ENCODE data around the gene NPR2.

The NPR2 gene

DNA sequence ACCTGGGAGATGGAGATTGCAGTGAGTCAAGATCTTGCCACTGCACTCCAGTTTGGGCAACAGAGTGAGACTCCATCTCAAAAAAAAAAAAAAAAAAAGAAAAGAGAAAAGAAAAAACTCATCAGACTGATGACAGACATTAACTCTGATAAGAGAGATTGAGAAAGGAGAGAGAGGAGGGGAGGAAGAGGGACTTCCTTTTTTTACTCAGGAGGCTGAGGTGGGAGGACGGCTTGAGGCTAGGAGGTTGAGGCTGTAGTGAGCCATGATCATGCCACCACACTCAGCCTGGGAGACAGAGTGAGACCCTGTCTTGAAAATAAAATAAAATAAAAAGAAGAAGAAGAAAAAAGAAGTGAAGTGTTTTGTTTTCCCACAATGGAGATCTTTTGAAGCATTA, 27.6 kb upstream of the NPR2 start:
- Histone ChIP-seq H3K36me3 (ENCODE audit: control insufficient read depth, insufficient read depth, low read length) (no peaks in the 10 kb centered on the region), H3K4me1 (ENCODE audit: control insufficient read depth, insufficient read depth, low read length, poor library complexity, severe bottlenecking) (no peaks in the 10 kb centered on the region), H3K4me3 (ENCODE audit: extremely low read depth, insufficient read depth, low read length, poor library complexity, severe bottlenecking) (no peak overlapping the region), H3K9me3 (ENCODE audit: control insufficient read depth, low read length) (no peaks in the 10 kb centered on the region), H3K27ac (ENCODE audit: low read depth, low read length, severe bottlenecking) (no peak overlapping the region)
- 100% methylated on average over 1 of the region's 1 CpG for WGBS, 2 experiments (ENCODE audit: insufficient coverage in 2 of 2)

GRCh38 chr9:35766997-35767396, 24.4 kb upstream of the NPR2 start:
- no peak overlapping the region for H3K4me3 ChIP-seq (ENCODE audit: extremely low read depth, insufficient read depth, low read length, poor library complexity, severe bottlenecking)
- H3K9me3 ChIP-seq (ENCODE audit: control insufficient read depth, low read length): no peaks in the 10 kb centered on the region
- no peaks in the 10 kb centered on the region for H3K36me3 ChIP-seq (ENCODE audit: control insufficient read depth, insufficient read depth, low read length)
- no peak overlapping the region for H3K27ac ChIP-seq (ENCODE audit: low read depth, low read length, severe bottlenecking)
- 100% methylated on average over 1 of the region's 2 CpGs for WGBS, 2 experiments (ENCODE audit: insufficient coverage in 2 of 2)
- H3K4me1 ChIP-seq (ENCODE audit: control insufficient read depth, insufficient read depth, low read length, poor library complexity, severe bottlenecking): no peaks in the 10 kb centered on the region

- WGBS, 2 experiments (ENCODE audit: insufficient coverage in 2 of 2): no CpG with 5 or more reads among the region's 1 CpG
- Histone ChIP-seq H3K27ac (ENCODE audit: low read depth, low read length, severe bottlenecking) (no peak overlapping the region), H3K9me3 (ENCODE audit: control insufficient read depth, low read length) (no peaks in the 10 kb centered on the region), H3K36me3 (ENCODE audit: control insufficient read depth, insufficient read depth, low read length) (no peaks in the 10 kb centered on the region), H3K4me3 (ENCODE audit: extremely low read depth, insufficient read depth, low read length, poor library complexity, severe bottlenecking) (no peak overlapping the region), H3K4me1 (ENCODE audit: control insufficient read depth, insufficient read depth, low read length, poor library complexity, severe bottlenecking) (no peaks in the 10 kb centered on the region)
Observed at GRCh38 chr9:35767458-35767857, 23.9 kb upstream of the NPR2 start.

- Histone ChIP-seq H3K27ac (ENCODE audit: low read depth, low read length, severe bottlenecking) (no peak overlapping the region), H3K4me3 (ENCODE audit: extremely low read depth, insufficient read depth, low read length, poor library complexity, severe bottlenecking) (no peak overlapping the region), H3K4me1 (ENCODE audit: control insufficient read depth, insufficient read depth, low read length, poor library complexity, severe bottlenecking) (no peaks in the 10 kb centered on the region), H3K36me3 (ENCODE audit: control insufficient read depth, insufficient read depth, low read length) (no peaks in the 10 kb centered on the region), H3K9me3 (ENCODE audit: control insufficient read depth, low read length) (no peaks in the 10 kb centered on the region)
- WGBS, 2 experiments (ENCODE audit: insufficient coverage in 2 of 2): 89 to 100% methylated on average over 1 of the region's 1 CpG
Observed at GRCh38 chr9:35769763-35770162, 21.6 kb upstream of the NPR2 start.

DNA sequence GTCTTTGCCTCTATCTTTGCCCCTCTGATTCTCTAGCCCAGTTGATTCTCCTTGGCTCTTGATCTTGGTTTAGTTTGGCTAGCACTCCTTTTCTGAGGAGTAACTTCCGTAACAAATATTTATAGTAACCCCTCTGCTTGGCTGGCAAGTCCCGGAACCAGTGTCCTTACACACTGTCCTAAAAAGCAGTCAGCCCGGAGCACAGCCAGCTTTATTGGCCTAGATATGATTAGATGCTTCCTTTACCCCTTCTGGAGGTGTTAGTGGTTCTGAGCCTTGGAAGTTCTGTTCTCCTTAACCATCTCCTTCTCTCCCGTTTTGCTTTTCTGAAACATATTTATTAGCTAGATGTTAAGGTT, 20.3 kb upstream of the NPR2 start:
- Histone ChIP-seq H3K4me3 (ENCODE audit: extremely low read depth, insufficient read depth, low read length, poor library complexity, severe bottlenecking) (no peak overlapping the region), H3K36me3 (ENCODE audit: control insufficient read depth, insufficient read depth, low read length) (no peaks in the 10 kb centered on the region), H3K27ac (ENCODE audit: low read depth, low read length, severe bottlenecking) (no peak overlapping the region), H3K4me1 (ENCODE audit: control insufficient read depth, insufficient read depth, low read length, poor library complexity, severe bottlenecking) (no peaks in the 10 kb centered on the region), H3K9me3 (ENCODE audit: control insufficient read depth, low read length) (no peaks in the 10 kb centered on the region)
- 75% methylated on average over 1 of the region's 4 CpGs; no CpG with 5 or more reads in 1 of the 2 experiments for WGBS, 2 experiments (ENCODE audit: insufficient coverage in 2 of 2)

- H3K36me3 ChIP-seq (ENCODE audit: control insufficient read depth, insufficient read depth, low read length): no peaks in the 10 kb centered on the region
- no CpG with 5 or more reads among the region's 1 CpG for WGBS, 2 experiments (ENCODE audit: insufficient coverage in 2 of 2)
- no peaks in the 10 kb centered on the region for H3K9me3 ChIP-seq (ENCODE audit: control insufficient read depth, low read length)
- H3K4me3 ChIP-seq (ENCODE audit: extremely low read depth, insufficient read depth, low read length, poor library complexity, severe bottlenecking): no peak overlapping the region
- H3K4me1 ChIP-seq (ENCODE audit: control insufficient read depth, insufficient read depth, low read length, poor library complexity, severe bottlenecking): no peaks in the 10 kb centered on the region
- no peak overlapping the region for H3K27ac ChIP-seq (ENCODE audit: low read depth, low read length, severe bottlenecking)
Observed at GRCh38 chr9:35771534-35771933, 19.9 kb upstream of the NPR2 start.

- Histone ChIP-seq H3K9me3 (ENCODE audit: control insufficient read depth, low read length) (no peaks in the 10 kb centered on the region), H3K36me3 (ENCODE audit: control insufficient read depth, insufficient read depth, low read length) (no peaks in the 10 kb centered on the region), H3K4me3 (ENCODE audit: extremely low read depth, insufficient read depth, low read length, poor library complexity, severe bottlenecking) (no peak overlapping the region), H3K4me1 (ENCODE audit: control insufficient read depth, insufficient read depth, low read length, poor library complexity, severe bottlenecking) (no peaks in the 10 kb centered on the region), H3K27ac (ENCODE audit: low read depth, low read length, severe bottlenecking) (no peak overlapping the region)
- WGBS, 2 experiments (ENCODE audit: insufficient coverage in 2 of 2): 91 to 100% methylated on average over 2 to 3 of the region's 3 CpGs
Observed at GRCh38 chr9:35771943-35772342, 19.4 kb upstream of the NPR2 start.

DNA sequence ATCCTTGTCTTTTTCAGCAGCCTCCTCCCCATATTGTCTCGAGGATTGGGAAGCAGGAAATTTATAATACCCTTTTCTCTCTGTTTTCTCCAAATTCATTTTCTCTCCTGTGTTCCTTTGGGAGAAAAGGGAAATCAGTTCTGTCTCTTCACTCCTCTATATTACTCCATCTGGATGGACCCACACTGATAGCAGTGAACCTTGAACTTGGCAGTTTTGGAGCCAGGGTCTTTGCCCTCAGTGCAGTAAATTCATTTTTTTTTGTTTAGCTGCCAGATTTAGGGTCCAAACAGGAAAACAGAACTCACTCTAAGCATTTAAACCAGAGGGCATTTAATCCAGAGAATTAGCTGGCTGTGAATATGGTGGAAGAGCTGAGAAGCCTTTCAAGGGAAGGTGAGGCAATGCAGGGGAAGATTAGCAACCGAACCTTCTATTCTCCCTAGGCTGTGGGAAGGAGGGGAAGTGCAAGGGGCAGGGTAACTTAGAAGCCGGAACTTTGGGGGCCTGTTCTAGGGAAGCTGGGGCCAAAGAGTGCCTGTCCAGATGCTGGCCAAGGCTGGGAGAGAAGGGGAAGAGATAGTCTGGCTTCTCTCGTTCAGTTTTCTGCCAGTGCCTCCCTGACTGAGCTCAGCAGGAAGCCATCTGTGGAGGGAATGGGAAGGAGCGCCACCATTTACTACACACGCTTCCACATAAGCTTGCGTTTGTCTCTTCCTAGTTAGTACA, 16.3 kb upstream of the NPR2 start:
- Histone ChIP-seq H3K4me3 (ENCODE audit: extremely low read depth, insufficient read depth, low read length, poor library complexity, severe bottlenecking) (no peak overlapping the region), H3K27ac (ENCODE audit: low read depth, low read length, severe bottlenecking) (peak overlapping the region; percentile 2), H3K36me3 (ENCODE audit: control insufficient read depth, insufficient read depth, low read length) (no peaks in the 10 kb centered on the region), H3K4me1 (ENCODE audit: control insufficient read depth, insufficient read depth, low read length, poor library complexity, severe bottlenecking) (no peaks in the 10 kb centered on the region), H3K9me3 (ENCODE audit: control insufficient read depth, low read length) (no peaks in the 10 kb centered on the region)
- WGBS, 2 experiments (ENCODE audit: insufficient coverage in 2 of 2): 33 to 83% methylated on average over 1 to 2 of the region's 7 CpGs

GRCh38 chr9:35776018-35776417, 15.4 kb upstream of the NPR2 start:
- Histone ChIP-seq H3K9me3 (ENCODE audit: control insufficient read depth, low read length) (no peaks in the 10 kb centered on the region), H3K27ac (ENCODE audit: low read depth, low read length, severe bottlenecking) (no peak overlapping the region), H3K4me1 (ENCODE audit: control insufficient read depth, insufficient read depth, low read length, poor library complexity, severe bottlenecking) (no peaks in the 10 kb centered on the region), H3K36me3 (ENCODE audit: control insufficient read depth, insufficient read depth, low read length) (no peaks in the 10 kb centered on the region), H3K4me3 (ENCODE audit: extremely low read depth, insufficient read depth, low read length, poor library complexity, severe bottlenecking) (no peak overlapping the region)
- 84 to 100% methylated on average over 2 to 4 of the region's 4 CpGs for WGBS, 2 experiments (ENCODE audit: insufficient coverage in 2 of 2)

DNA sequence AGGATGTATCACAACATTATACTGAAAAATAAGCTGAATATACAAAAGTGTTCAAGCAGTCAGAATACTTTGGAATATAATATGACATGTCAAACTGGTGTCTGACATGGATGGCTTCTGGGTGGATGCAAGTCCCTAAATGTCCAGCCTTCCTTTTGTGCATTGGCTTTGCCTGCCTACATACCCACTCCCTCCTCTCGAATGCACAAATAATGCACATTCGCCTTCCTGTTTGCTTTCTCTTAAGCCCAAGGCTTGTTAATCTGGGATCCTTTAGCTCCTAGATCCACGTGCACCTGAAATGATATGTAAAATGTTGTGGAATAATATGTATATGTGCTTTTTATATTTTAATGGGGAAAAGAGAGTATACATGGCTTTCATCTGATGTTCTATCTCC, 12.9 kb upstream of the NPR2 start:
- Histone ChIP-seq H3K4me1 (ENCODE audit: control insufficient read depth, insufficient read depth, low read length, poor library complexity, severe bottlenecking) (no peaks in the 10 kb centered on the region), H3K27ac (ENCODE audit: low read depth, low read length, severe bottlenecking) (no peak overlapping the region), H3K36me3 (ENCODE audit: control insufficient read depth, insufficient read depth, low read length) (no peaks in the 10 kb centered on the region), H3K9me3 (ENCODE audit: control insufficient read depth, low read length) (no peaks in the 10 kb centered on the region), H3K4me3 (ENCODE audit: extremely low read depth, insufficient read depth, low read length, poor library complexity, severe bottlenecking) (no peak overlapping the region)
- WGBS, 2 experiments (ENCODE audit: insufficient coverage in 2 of 2): 80 to 100% methylated on average over 1 to 2 of the region's 3 CpGs

GRCh38 chr9:35781066-35781465, 10.3 kb upstream of the NPR2 start:
- no CpG with 5 or more reads among the region's 2 CpGs for WGBS, 2 experiments (ENCODE audit: insufficient coverage in 2 of 2)
- H3K27ac ChIP-seq (ENCODE audit: low read depth, low read length, severe bottlenecking): no peak overlapping the region
- no peaks in the 10 kb centered on the region for H3K9me3 ChIP-seq (ENCODE audit: control insufficient read depth, low read length)
- no peaks in the 10 kb centered on the region for H3K36me3 ChIP-seq (ENCODE audit: control insufficient read depth, insufficient read depth, low read length)
- no peak overlapping the region for H3K4me3 ChIP-seq (ENCODE audit: extremely low read depth, insufficient read depth, low read length, poor library complexity, severe bottlenecking)
- H3K4me1 ChIP-seq (ENCODE audit: control insufficient read depth, insufficient read depth, low read length, poor library complexity, severe bottlenecking): no peaks in the 10 kb centered on the region

All from mesodermal cell (in vitro differentiated cells).